Mesenteric fat pad (tissue), 1 donor: ENCODE data around the gene TTLL13. TPM values are rescaled to one million over a fixed set of nuclear protein-coding genes. Genes with fewer than 3 reads are reported as not detected.

Source experiments
- total RNA-seq: library from RNA; stranded (reverse); fragmentation: NEBNext Ultra II Directional; extraction: Animal tissue kit (Norgen Biotek cat#: 25700); gene quantifications from one replicate; pipeline ENCODE4 v1.2.1, GENCODE V29; 2021
- donor health status: DM: yes; HTN: yes; CAD: no.

Gene TTLL13
- total RNA-seq, 1 donor from 2014 or later: not detected

Other genes with a start within 250 kb of the TTLL13 start
- 11.5 TPM for gene ZNF710, start 248.2 kb upstream of the TTLL13 start, total RNA-seq
- 56.1 TPM for gene IDH2, start 147.1 kb upstream of the TTLL13 start, total RNA-seq
- gene SEMA4B, start 48.2 kb upstream of the TTLL13 start, total RNA-seq: 15.8 TPM
- gene CIB1, start 15.6 kb upstream of the TTLL13 start, total RNA-seq: 58.0 TPM
- 8.1 TPM for gene GDPGP1, start 15.3 kb upstream of the TTLL13 start, total RNA-seq
- gene NGRN, start 16.1 kb downstream of the TTLL13 start, total RNA-seq: 77.8 TPM
- gene ZNF774, start 102.7 kb downstream of the TTLL13 start, total RNA-seq: 0.84 TPM
- 210 TPM for gene IQGAP1, start 138.7 kb downstream of the TTLL13 start, total RNA-seq